GM19099 (cell line): Measurements from ENCODE around the gene AASDH.

Experiments
- POLR2A ChIP-seq: IDR thresholded peaks from 3 replicates; pipeline ENCODE4 v1.6.1; 2011; ENCODE audit warnings: low read depth; ENCODE audit not compliant: insufficient read length; ENCODE audit errors: extremely low read depth

AASDH gene

DNA sequence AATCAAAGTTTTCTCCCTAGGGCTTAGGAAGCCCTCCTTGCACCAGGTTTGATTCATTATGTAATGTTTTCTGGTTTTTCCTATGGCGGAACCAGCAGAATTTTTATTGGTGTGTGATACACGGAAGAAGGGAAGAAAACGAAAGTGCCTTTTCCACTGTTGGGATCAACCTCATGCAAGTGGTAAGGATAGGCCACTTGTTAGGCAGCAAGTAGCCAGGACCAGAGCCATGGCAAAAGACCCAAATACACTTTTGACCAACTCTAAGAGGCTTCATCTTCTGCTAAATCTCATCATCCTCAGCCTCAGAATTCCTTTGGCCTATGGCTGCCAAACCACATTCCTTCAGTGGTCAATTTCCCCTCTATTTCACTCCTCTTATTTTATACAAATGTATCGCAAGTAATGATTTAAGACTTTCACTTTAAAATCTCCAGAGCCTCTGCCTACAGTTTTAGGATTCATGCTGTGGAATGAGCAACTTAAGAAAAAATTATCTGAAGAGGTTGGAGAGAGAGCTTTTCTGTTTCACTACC is 26.9 kb upstream of the AASDH start:
- no peak for TF ChIP-seq POLR2A

DNA sequence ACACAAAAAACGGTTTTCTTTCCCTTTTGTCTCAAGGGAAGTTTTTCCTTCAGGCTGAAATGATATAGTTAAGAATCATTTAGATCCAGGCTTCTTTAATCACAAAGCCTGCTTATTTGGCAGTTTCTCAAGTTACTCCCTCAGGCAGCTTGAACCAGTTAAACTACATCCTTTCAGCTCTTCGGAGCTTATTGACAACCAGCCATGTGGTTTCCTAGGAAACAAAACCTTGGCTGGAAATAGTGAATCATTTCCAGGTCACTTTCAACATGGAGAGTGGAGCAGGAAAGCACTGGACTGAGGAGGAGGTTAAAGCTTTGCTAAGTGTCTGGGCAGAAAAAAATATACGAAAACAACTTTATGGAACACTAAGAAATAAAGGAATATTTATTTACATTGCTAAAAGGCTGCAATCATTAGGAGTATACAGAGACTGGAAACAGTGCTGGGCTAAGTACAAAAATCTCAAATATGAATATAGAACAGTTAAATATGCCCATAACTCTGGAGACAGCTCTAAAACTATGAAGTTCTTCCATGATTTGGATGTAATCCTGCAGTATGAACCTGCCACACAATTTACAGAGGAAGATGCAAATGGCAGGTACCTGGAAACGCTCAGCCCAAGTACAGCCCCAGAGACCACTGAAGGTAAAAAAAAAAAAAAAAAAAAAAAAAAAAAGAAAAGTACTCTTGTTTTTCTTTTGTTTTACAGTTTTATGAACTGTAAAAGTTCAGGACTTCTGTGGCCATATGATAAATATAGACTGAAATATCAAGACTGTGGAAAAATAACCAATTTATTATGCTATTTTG is 23.2 kb upstream of the AASDH start:
- TF ChIP-seq POLR2A, result no peak

DNA sequence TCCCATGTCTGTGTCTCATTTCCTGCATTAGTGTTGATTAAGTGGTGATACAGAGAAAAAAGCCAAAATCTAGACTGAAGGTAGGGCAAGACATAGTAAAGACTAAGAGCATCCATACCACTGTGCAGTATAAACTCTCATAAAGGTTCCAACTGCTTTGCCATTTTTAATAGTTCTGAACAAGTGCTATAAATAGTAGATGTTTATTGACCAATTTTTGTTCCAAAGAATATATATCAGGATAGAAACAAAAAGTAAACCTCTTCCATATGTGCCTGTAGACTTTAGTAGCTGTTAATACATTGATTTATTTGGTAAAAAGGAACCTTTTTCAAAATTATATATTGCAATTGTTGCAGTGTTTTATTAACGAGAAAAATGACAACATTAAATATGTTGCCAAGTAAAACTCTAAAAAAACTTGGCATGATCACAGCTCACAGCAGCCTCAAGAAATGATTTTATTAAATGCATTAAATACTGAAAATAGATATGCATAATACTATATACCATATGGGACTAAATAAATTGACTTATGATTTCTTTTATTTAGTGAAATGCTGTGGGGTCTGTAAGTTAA is 22.3 kb upstream of the AASDH start:
- no peak for TF ChIP-seq POLR2A

DNA sequence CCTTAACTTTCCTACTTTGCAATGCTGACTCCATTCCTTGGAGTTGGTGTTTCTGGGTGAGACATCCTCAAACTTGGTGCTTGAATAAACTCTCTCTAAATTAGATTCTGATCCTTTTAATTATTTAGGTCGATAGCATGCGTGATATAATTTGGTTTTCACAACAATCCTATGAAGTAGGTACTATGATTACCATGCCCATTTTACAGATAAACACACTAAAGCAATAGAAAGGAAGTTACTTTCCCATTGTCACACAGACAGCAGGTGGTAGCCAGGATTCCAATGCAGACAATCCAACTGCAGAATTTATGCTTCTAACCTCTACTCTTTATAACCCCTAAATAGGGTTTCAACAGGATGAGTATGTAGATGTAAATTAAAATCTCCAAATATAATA is 21.7 kb upstream of the AASDH start:
- no peak for TF ChIP-seq POLR2A

DNA sequence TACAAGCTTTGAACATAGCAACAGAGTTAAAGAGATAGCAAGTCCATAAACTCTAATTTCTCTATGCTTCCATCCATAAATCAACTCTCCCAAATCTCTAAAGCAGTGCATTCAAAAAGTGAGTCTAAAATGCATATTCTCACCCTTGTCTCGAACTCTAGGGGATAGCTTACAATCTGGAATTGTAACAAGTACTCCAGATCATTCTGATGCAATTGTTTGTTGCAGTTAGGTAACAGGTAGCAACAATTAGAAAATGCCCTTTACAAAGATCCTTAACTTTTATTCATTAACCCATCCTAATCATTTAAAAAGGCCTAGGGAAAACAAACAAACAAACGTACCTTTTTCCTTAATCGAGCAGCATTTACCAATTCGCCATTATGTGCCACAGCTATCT is 18.9 kb upstream of the AASDH start:
- no peak for TF ChIP-seq POLR2A

- TF ChIP-seq POLR2A, result no peak
Observed at GRCh38 chr4:56405016-56405415, 17.7 kb upstream of the AASDH start.

- no peak for TF ChIP-seq POLR2A
Observed at GRCh38 chr4:56400560-56400959, 13.3 kb upstream of the AASDH start.

DNA sequence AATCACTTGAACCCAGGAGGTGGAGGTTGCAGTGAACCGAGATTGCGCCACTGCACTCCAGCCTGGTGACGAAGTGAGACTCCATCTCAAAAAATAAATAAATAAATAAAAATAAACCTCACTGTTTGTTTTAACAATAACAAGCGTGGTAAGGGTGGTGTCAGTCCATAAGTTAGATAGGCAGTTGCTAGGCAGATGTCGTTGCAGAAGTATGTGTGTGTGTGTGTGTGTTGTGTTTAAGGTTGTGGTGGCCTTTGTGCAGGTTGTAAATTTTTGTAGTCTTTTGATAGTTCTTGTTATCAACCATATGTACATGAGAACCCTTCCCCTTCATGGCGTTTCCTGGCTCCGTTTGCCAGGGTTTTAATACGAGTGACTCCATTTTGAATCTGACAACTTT is 4.0 kb upstream of the AASDH start:
- no peak for TF ChIP-seq POLR2A

- no peak for TF ChIP-seq POLR2A
Observed at GRCh38 chr4:56389558-56389957, 2.3 kb upstream of the AASDH start.

DNA sequence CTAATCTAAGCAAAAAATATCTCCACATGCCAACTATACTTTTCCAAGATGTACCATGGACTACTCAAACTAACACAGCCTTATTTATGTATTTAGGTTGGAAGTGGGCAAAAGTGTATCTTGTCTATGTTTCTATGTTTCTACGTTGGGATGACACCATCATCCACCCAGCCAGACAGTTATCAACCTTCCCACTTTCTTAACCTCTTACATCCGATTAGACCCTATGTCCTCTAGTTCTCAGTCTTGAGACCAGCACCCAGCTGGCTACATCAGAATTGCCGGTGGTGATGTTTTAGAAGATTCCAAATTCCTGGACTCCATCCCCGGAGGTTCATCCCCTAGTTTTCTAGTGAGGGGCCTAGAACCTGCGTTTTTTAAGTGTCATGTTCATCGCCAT is 1.0 kb upstream of the AASDH start:
- no peak for TF ChIP-seq POLR2A

GRCh38 chr4:56386091-56386490 is 1.2 kb downstream of the AASDH start:
- no peak for TF ChIP-seq POLR2A

- no peak for TF ChIP-seq POLR2A
Observed at GRCh38 chr4:56375458-56375857, 11.8 kb downstream of the AASDH start.

DNA sequence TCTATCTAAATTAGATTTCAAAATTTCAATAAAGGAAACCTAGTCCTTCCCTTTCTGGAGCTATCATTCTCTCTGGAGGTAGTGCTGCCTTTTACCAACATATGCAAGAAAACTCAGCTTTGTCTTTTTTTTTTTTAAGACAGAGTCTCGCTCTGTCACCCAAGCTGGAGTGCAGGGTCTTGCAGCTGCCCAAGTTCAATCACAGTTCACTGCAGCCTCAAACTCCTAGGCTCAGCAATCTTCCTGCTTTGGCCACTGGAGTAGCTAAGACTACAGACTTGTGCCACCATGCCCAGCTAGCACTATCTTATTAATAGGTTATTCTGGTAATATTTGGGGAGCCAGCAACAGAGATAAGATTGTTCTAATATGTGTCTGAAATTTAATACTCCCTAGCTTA is 12.3 kb downstream of the AASDH start:
- no peak for TF ChIP-seq POLR2A

GRCh38 chr4:56372774-56373173 is 14.5 kb downstream of the AASDH start:
- no peak for TF ChIP-seq POLR2A

DNA sequence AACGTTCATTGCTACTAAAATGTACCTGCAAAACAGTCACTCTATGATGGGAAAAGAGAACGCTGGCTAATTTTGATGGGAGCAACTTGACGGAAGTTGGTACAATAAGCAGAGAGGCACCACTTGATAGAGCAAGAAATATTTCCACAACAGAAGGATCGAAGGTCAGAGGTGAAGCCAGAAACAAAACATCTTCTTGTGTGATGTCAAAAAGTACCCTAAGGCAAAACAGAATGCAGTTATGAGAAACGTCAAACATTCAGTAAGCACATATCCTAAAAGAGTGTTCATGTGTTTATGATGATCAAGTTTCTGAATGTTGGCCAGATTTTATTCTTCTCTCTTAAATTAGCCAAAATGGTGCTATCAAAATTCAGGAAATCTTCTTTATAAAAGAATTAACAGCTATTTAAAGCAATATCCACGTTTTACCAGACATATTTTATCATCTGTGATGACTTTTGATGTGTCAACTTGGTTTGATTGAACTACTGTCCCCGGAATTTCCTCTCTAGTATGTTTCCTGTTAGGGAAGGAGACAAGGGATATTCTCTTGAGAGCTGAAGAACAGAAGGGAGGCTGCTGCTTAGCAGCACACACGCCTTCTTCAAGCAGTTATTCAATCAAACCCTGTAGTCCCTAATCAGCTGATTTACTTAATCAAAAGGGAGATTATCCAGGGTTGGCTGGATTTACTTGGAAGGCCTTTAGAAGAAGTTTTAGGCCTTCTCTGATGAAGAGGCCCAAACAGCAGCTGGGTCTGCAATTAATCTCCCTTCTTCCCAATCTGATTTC is 15.7 kb downstream of the AASDH start:
- TF ChIP-seq POLR2A, result no peak
